Esophagus squamous epithelium (tissue), 4 donors: ENCODE measurements around the gene UVRAG.

Source experiments
- CTCF ChIP-seq, 6 experiments: fragments of 450-650 bp in 4 of 6; fragments of 200-600 bp in 2 of 6; sonication (generic) in 2 of 6; IDR thresholded peaks; one replicate each; pipeline ENCODE4 v1.5.1; 2016 to 2019; ENCODE audit warnings: antibody characterized with exemption in 6 of 6, mild to moderate bottlenecking in 4 of 6, moderate library complexity in 4 of 6
- POLR2A ChIP-seq, 4 donors: fragments of 450-650 bp; IDR thresholded peaks; one replicate each; pipeline ENCODE4 v1.6.1; 2017; ENCODE audit warnings: antibody characterized with exemption in 4 of 4, mild to moderate bottlenecking in 4 of 4, moderate library complexity in 3 of 4

- no peak for TF ChIP-seq CTCF (IDR thresholded peaks at IDR 0.05)
- TF ChIP-seq POLR2A (IDR thresholded peaks at IDR 0.05), result no peak
These were observed 299.2 kb downstream of the UVRAG start for GRCh38 chr11:76114238-76114637.
